HG03045 (cell line): Measurements from ENCODE around the gene SERPINA7.
"Not testable (repeated sequence)": the region's sequence is repeated elsewhere in the genome, so short reads cannot be mapped to it uniquely, and the experiment has no call there.

Source experiments
- ATAC-seq: cut with Tn5 transposase; IDR thresholded peaks from one replicate; pipeline ENCODE4 v1.9.1; 2021; ENCODE audit warnings: mild to moderate bottlenecking, moderate library complexity; ENCODE audit not compliant: unreplicated experiment

Gene SERPINA7, protein sequence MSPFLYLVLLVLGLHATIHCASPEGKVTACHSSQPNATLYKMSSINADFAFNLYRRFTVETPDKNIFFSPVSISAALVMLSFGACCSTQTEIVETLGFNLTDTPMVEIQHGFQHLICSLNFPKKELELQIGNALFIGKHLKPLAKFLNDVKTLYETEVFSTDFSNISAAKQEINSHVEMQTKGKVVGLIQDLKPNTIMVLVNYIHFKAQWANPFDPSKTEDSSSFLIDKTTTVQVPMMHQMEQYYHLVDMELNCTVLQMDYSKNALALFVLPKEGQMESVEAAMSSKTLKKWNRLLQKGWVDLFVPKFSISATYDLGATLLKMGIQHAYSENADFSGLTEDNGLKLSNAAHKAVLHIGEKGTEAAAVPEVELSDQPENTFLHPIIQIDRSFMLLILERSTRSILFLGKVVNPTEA

DNA sequence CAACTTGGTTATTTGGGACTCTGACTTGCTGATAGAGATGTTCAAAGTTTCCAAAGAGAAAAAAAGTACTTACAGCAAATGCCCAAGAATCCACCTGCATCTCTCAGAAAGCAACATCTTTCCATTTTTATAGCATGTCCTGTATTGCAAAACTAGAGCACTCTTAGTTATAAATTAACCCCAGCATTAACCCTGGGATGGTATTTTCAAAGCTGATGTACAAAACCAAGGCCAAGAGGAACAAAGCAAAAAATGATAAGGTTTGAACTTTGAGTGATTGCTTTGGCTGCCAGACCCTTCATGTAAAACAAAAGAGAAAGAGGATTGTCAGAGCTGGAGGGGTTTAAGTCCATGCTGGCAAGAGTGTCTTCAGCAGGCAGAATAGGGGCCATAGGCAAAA, at the start of gene SERPINA7:
Gene SERPINA7, minus strand, starts transcription at position 103 of the 400 bp plus-strand sequence. CDS start 1,669 bp downstream, outside the sequence.
- ATAC-seq: no peak

DNA sequence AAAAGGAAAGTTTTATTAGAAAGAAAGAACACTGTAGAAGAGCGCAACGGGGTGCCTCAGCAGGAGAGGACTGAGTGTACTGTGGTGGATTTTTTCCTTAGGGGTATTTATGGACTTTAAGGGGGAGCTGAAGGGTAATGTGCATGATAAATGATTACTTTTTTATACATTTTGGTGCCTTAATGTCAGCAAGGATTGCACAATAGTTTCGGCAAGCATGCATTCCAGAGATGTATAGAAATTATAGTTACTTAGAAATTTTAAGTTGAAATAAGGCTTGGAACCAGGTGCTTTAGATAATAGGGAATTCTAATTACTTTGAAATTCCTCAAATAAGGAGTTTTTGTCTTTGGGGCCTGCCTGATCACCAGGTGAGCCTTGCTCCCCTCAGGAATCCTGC, 30.5 kb upstream of the SERPINA7 start:
- no peak for ATAC-seq

- no peak for ATAC-seq
Measured at GRCh38 chrX:106050054-106050453, 11.5 kb upstream of the SERPINA7 start.

DNA sequence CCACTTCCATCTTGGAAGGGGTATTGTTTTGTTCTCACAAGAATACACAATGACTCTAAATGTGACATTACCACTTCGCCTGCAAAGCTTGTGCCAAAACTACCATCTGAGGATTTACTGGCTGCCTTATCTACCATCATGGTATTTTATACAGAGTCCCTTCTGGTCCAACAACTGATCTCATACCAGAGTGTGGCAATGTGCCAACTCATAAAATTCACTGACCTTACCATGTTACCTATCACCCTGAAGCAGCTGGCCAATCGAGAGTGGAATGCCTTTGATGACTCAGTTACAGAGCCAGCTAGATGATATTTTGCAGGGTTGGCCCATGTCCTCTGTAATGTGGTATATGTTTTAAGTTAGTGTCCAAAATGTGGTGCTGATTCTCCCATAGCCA, 3.8 kb upstream of the SERPINA7 start:
- ATAC-seq: no peak

GRCh38 chrX:106040861-106041260, 2.3 kb upstream of the SERPINA7 start:
- ATAC-seq: no peak

DNA sequence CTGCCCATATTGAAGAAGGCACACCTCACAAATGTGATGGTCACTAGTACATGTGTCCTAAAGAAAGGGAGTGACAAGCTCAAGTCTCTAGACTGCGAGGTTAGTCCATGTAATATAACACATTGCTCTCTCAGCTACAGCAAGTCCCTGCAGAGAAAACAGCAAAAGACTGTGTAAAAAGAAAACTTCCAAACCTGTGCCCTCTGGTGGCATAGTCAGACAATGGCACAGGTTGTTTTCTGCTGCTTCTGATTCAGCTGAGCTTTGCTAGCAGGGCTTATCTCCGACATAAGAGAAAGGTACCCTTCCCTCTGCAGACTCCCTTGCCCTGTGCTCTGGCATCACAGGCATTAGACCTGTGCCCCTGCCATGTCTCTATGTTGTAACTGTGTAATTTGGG, 1.4 kb upstream of the SERPINA7 start:
- ATAC-seq: no peak

- ATAC-seq: no peak
Measured at GRCh38 chrX:106037835-106038473, 573 bp downstream of the SERPINA7 start.

- no peak for ATAC-seq
Measured at GRCh38 chrX:106036716-106037115, 1.8 kb downstream of the SERPINA7 start.

- ATAC-seq: no peak
Measured at GRCh38 chrX:106035064-106035463, 3.5 kb downstream of the SERPINA7 start.

DNA sequence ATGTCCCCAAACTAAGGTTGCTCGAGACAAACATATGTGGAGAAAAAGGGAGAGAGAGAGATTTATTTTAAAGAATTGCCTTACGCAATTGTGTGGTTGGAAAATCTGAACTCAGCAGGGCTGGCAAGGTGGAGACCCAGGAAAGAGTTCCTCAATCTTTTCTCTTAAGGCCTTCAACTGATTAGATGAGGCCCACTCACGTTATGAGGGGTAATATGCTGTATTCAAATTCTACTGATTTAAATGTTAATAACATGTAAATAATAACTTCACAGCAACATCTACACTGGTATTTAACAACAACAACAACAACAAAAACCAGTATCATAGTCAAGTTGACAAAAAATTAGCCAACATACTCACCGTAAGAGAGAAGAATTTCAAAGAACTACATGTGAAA, 14.6 kb downstream of the SERPINA7 start:
- no peak for ATAC-seq

- ATAC-seq: no peak
Measured at GRCh38 chrX:106022238-106022637, 16.3 kb downstream of the SERPINA7 start.

- ATAC-seq: no peak
Measured at GRCh38 chrX:106014119-106014775, 24.3 kb downstream of the SERPINA7 start.

DNA sequence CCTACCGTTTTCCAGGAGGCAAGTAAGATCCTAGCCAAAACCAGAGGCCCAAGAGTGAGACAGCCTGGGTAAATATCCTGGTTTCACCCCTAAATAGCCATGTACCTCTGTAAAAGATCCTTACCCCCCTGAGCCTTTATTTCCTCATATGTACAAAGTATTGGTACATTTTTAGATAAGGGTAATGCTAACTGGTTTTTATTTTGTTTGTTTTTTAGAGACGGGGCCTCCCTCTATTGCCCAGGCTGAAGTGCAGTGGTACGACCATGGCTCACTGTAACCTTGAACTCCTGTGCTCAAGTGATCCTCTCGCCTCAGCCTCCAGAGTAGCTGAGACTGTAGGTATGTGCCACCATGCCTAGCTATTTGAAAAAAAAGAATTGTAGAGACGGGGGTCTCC, 29.4 kb downstream of the SERPINA7 start:
- ATAC-seq: no peak

- no peak for ATAC-seq
Measured at GRCh38 chrX:106007815-106008214, 30.7 kb downstream of the SERPINA7 start.

DNA sequence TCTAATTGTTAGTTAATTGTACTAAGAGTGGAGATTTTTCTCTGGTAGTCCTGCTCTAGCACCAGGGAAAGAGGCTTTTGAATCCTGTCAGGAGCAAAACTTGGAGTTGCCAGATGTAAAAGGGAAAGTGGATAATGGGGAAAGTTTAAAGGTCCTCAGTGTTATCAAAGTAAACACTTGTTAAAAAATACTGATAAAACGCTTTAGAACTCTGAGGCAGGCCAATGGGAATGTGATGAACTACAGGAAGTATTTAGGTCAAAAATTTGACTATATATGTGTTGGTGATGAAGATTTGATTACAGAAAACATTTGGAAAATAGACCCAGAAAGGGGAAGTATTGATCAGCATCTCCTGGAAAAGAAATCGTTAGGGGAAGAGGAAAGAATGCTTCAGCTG, 32.8 kb downstream of the SERPINA7 start:
- ATAC-seq: no peak

DNA sequence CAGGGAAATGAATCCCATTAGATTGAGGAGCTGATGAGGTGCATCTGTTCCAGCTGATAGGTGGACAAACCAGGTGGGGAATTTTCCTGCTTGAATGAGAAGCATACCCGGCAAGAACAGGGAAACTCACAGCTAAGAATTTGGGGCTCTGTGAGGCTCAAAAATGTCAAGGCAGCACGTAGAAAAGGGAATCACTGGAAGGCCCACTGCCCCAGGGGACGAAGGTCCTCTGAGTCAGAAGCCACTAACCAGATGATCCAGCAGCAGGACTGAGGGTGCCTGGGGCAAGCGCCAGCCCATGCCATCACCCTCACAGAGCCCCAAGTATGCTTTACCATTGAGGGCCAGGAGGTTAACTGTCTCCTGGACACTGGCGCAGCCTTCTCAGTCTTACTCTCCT, 37.9 kb downstream of the SERPINA7 start:
- not testable (repeated sequence) for ATAC-seq

- ATAC-seq: no peak
Measured at GRCh38 chrX:106000203-106000602, 38.3 kb downstream of the SERPINA7 start.

- ATAC-seq: no peak
Measured at GRCh38 chrX:105999294-105999693, 39.2 kb downstream of the SERPINA7 start.

GRCh38 chrX:105988487-105988886, 50.0 kb downstream of the SERPINA7 start:
- not testable (repeated sequence) for ATAC-seq
